GM23338 (cell line): Measurements from ENCODE around the gene PARP6. TPM values are rescaled to one million over a fixed set of nuclear protein-coding genes. Genes with fewer than 3 reads are reported as not detected.

Source experiments
- ATAC-seq: fragments of 200-7000 bp; cut with Tn5 transposase; 3 replicates; pipeline ENCODE4 v1.9.1; 2020
- DNase-seq: peaks from one replicate; pipeline ENCODE4 v3.0.0-alpha.2; 2015; ENCODE audit warnings: low spot score
- H2AFZ ChIP-seq: fragments of 200-600 bp; sonication (generic); 2 replicates; pipeline ENCODE4 v1.8.0; 2016; ENCODE audit warnings: antibody characterized with exemption, mild to moderate bottlenecking, moderate library complexity
- H3F3A ChIP-seq: fragments of 200-600 bp; sonication (generic); replicated peaks from 2 replicates; pipeline ENCODE4 v1.8.0; 2017; ENCODE audit warnings: antibody characterized with exemption, mixed run types, low read depth
- H3K27ac ChIP-seq: fragments of 200-600 bp; sonication (generic); 2 replicates; pipeline ENCODE4 v1.6.1; 2016; ENCODE audit warnings: low read depth
- H3K27me3 ChIP-seq: fragments of 200-600 bp; sonication (generic); 2 replicates; pipeline ENCODE4 v1.8.0; 2016; ENCODE audit warnings: mild to moderate bottlenecking, mixed run types, moderate library complexity; ENCODE audit not compliant: insufficient read depth
- H3K36me3 ChIP-seq: fragments of 200-600 bp; sonication (generic); 2 replicates; pipeline ENCODE4 v1.8.0; 2016; ENCODE audit warnings: mild to moderate bottlenecking; ENCODE audit not compliant: insufficient read depth
- H3K4me1 ChIP-seq: fragments of 200-600 bp; sonication (generic); 2 replicates; pipeline ENCODE4 v1.8.0; 2016; ENCODE audit warnings: mild to moderate bottlenecking, moderate library complexity; ENCODE audit not compliant: insufficient read depth
- H3K4me2 ChIP-seq: fragments of 200-600 bp; sonication (generic); 2 replicates; pipeline ENCODE4 v1.7.1; 2017; ENCODE audit warnings: mixed run types
- H3K4me3 ChIP-seq: fragments of 200-600 bp; sonication (generic); 2 replicates; pipeline ENCODE4 v1.6.1; 2016; ENCODE audit warnings: mixed run types
- H3K79me2 ChIP-seq: fragments of 200-600 bp; sonication (generic); replicated peaks from 2 replicates; pipeline ENCODE4 v1.8.0; 2017; ENCODE audit warnings: mild to moderate bottlenecking; ENCODE audit not compliant: insufficient read depth
- H3K9me2 ChIP-seq: fragments of 200-600 bp; sonication (generic); 2 replicates; pipeline ENCODE4 v1.8.0; 2017; ENCODE audit not compliant: insufficient read depth
- H4K20me1 ChIP-seq: fragments of 200-600 bp; sonication (generic); replicated peaks from 2 replicates; pipeline ENCODE4 v1.8.0; 2017; ENCODE audit warnings: mild to moderate bottlenecking; ENCODE audit not compliant: insufficient read depth
- H3K27ac Mint-ChIP-seq: 2 replicates; pipeline ENCODE4 v1.8.0; 2020; ENCODE audit warnings: inconsistent platforms, mild to moderate bottlenecking, moderate library complexity, mixed read lengths
- H3K27me3 Mint-ChIP-seq: 3 replicates; pipeline ENCODE4 v1.8.0; 2022; ENCODE audit warnings: low read depth, mild to moderate bottlenecking, moderate library complexity, mixed read lengths, inconsistent platforms; ENCODE audit not compliant: insufficient read depth, poor library complexity
- H3K36me3 Mint-ChIP-seq: 3 replicates; pipeline ENCODE4 v1.8.0; 2021; ENCODE audit warnings: low read depth, mild to moderate bottlenecking, inconsistent platforms, moderate library complexity, mixed read lengths
- H3K4me1 Mint-ChIP-seq: 3 replicates; pipeline ENCODE4 v1.8.0; 2020; ENCODE audit warnings: mild to moderate bottlenecking, inconsistent platforms, mixed read lengths
- H3K4me3 Mint-ChIP-seq: 3 replicates; pipeline ENCODE4 v1.8.0; 2021; ENCODE audit warnings: moderate library complexity, mild to moderate bottlenecking, inconsistent platforms, mixed read lengths
- H3K9me3 Mint-ChIP-seq: 3 replicates; pipeline ENCODE4 v1.8.0; 2020; ENCODE audit warnings: moderate library complexity, mild to moderate bottlenecking, inconsistent platforms, mixed read lengths
- CREB1 ChIP-seq: fragments of 250-450 bp; sonication (Bioruptor Pico); IDR thresholded peaks from 2 replicates; pipeline ENCODE4 v1.5.0; 2020; ENCODE audit warnings: low read depth, mild to moderate bottlenecking, moderate library complexity
- CTCF ChIP-seq, 2 experiments: fragments of 200-600 bp in 1 of 2; sonication (generic) in 1 of 2; conservative IDR thresholded peaks; 2 replicates each; pipeline versions ENCODE4 v1.5.1 to v1.6.1; 2016 to 2017; ENCODE audit warnings: antibody characterized with exemption in 2 of 2, low read depth in 2 of 2, mild to moderate bottlenecking in 2 of 2, moderate library complexity in 1 of 2
- EZH2phosphoT487 ChIP-seq: fragments of 200-600 bp; sonication (generic); IDR thresholded peaks from one replicate; pipeline ENCODE4 v1.8.1; 2018; ENCODE audit warnings: antibody characterized with exemption; ENCODE audit not compliant: unreplicated experiment
- JUNB ChIP-seq: IDR thresholded peaks from one replicate; pipeline ENCODE4 v1.6.1; 2016; ENCODE audit warnings: antibody characterized with exemption; ENCODE audit not compliant: unreplicated experiment
- POLR2AphosphoS5 ChIP-seq: IDR thresholded peaks from 2 replicates; pipeline ENCODE4 v1.6.1; 2016; ENCODE audit warnings: antibody characterized with exemption, low read depth
- REST ChIP-seq: IDR thresholded peaks from one replicate; pipeline ENCODE4 v1.6.1; 2018; ENCODE audit warnings: antibody characterized with exemption; ENCODE audit not compliant: unreplicated experiment
- STAT1 ChIP-seq: IDR thresholded peaks from one replicate; pipeline ENCODE4 v1.6.1; 2016; ENCODE audit warnings: antibody characterized with exemption; ENCODE audit not compliant: unreplicated experiment
- ZNF114 ChIP-seq: fragments of 250-450 bp; sonication (Bioruptor Pico); IDR thresholded peaks from 2 replicates; pipeline ENCODE4 v1.5.0; 2020; ENCODE audit warnings: mild to moderate bottlenecking, moderate library complexity
- ZNF331 ChIP-seq: fragments of 250-450 bp; sonication (Bioruptor Pico); IDR thresholded peaks from 2 replicates; pipeline ENCODE4 v1.5.0; 2020; ENCODE audit warnings: low read depth, mild to moderate bottlenecking, moderate library complexity
- ZNF462 ChIP-seq: fragments of 250-450 bp; sonication (Bioruptor Pico); IDR thresholded peaks from 2 replicates; pipeline ENCODE4 v1.5.0; 2020; ENCODE audit warnings: mild to moderate bottlenecking, moderate library complexity
- polyA plus RNA-seq: library from polyadenylated mRNA; unstranded; fragments of >200 nt; fragmentation: Nextera tagmentation; extraction: Ambion mirVana; gene quantifications from 2 replicates; pipeline ENCODE4 v1.2.1, GENCODE V29; 2016
- total RNA-seq: library from RNA; depleted of rRNA; stranded (reverse); fragments of >200 nt; shearing (Covaris generic); gene quantifications from 2 replicates; pipeline ENCODE4 v1.2.3, GENCODE V29; 2014
- TF ChIP-seq, protein P1 (sequence below): IDR thresholded peaks from 2 replicates; pipeline ENCODE4 v1.6.1; 2016; ENCODE audit warnings: antibody characterized with exemption

Gene PARP6
- total and polyA plus RNA-seq, 2 experiments from 2014 or later = 27.6 to 28.1 TPM

DNA sequence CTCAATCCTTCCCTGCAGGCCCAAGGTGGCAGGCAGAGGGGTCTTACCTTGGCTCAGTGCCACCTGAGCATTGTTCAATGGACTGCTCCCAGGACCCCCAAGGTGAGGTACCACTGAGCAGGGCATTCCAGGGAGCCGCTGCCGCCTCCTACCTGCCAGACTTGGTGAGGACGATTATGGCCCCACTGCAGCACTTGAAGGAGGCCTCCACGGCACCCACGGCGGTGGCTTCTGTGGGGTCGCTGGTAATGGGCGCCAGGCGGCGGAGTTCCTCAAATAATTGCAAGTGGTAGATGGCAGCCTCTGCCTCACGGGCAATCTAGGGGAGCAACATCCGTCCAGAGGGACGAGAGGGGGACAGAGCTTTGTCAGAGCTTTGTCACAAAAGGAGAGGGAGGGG, 70.1 kb downstream of the PARP6 start:
- H3K27ac ChIP-seq = no peak overlapping the region
- H3K27ac Mint-ChIP-seq = no peak overlapping the region
- ATAC-seq = no peak

More for the DNA sequence above, 70.1 kb downstream of the PARP6 start:
- Histone ChIP-seq H3K4me3 (no peak overlapping the region), H3F3A (peaks cover 82% of the 10 kb centered on the region), H3K36me3 (peaks cover 72% of the 10 kb centered on the region), H3K9me2 (no peaks in the 10 kb centered on the region), H3K27me3 (peaks cover under 1% of the 10 kb centered on the region; the same call in 1 of the 2 replicates), H3K4me1 (0 out of 2 replicates have a peak, but pooled peaks cover 9% of the 10 kb centered on the region), H2AFZ (no peak overlapping the region), H4K20me1 (peaks cover 56% of the 10 kb centered on the region), H3K4me2 (no peak overlapping the region), H3K79me2 (0 out of 2 replicates have a peak, but pooled peaks cover 2% of the 10 kb centered on the region)
- H3K4me3 Mint-ChIP-seq = no peak overlapping the region
- DNase-seq = no peak
- H3K36me3 Mint-ChIP-seq = peaks cover 92% of the 10 kb centered on the region
- H3K9me3 Mint-ChIP-seq = peaks cover 3% of the 10 kb centered on the region; the same call in 1 of the 3 replicates
- H3K27me3 Mint-ChIP-seq = peaks cover 24% of the 10 kb centered on the region
- peaks cover 8% of the 10 kb centered on the region for H3K4me1 Mint-ChIP-seq
- TF ChIP-seq ZNF114 (CRISPR knock-in tag) = no peak
- no peak for TF ChIP-seq REST
- no peak for TF ChIP-seq JUNB
- TF ChIP-seq CREB1 (CRISPR knock-in tag) = no peak
- TF ChIP-seq ZNF462 (CRISPR knock-in tag) = no peak
- no peak for TF ChIP-seq POLR2AphosphoS5
- TF ChIP-seq CTCF (conservative IDR thresholded peaks at IDR 0.05; ENCODE audit: low read depth in 2 of 2) = no peak
- TF ChIP-seq ZNF331 (CRISPR knock-in tag) = no peak
- TF ChIP-seq, protein P1, sequence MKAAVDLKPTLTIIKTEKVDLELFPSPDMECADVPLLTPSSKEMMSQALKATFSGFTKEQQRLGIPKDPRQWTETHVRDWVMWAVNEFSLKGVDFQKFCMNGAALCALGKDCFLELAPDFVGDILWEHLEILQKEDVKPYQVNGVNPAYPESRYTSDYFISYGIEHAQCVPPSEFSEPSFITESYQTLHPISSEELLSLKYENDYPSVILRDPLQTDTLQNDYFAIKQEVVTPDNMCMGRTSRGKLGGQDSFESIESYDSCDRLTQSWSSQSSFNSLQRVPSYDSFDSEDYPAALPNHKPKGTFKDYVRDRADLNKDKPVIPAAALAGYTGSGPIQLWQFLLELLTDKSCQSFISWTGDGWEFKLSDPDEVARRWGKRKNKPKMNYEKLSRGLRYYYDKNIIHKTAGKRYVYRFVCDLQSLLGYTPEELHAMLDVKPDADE = no peak
- TF ChIP-seq STAT1 = no peak
- TF ChIP-seq EZH2phosphoT487 = no peak
